Measurements from ENCODE around the gene HMCN1.

Gene HMCN1

DNA sequence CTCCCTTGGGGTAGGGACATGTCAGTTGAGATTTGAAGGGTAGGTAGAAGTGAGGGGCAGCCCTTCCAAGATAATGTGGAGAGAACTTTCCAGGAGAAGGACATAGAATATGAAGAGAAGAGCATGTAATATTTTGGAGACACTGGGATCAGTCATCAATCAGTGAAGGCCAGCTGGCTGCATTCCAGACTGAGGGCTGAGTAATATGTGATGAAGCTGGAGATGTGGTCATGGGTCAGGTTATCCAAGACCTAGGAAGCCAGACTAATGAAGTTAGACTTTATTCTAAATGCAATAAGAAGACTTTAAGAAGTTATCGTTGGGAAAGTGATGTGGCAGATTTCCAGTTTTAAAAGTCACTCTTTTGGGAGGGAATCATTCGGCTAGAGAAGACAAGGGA, 262.0 kb downstream of the HMCN1 start:
- in situ Hi-C loops (cut with MboI; ENCODE audit: low sequenced_read_pairs, unreplicated experiment) = no loop called here
- TF ChIP-seq, protein P1, sequence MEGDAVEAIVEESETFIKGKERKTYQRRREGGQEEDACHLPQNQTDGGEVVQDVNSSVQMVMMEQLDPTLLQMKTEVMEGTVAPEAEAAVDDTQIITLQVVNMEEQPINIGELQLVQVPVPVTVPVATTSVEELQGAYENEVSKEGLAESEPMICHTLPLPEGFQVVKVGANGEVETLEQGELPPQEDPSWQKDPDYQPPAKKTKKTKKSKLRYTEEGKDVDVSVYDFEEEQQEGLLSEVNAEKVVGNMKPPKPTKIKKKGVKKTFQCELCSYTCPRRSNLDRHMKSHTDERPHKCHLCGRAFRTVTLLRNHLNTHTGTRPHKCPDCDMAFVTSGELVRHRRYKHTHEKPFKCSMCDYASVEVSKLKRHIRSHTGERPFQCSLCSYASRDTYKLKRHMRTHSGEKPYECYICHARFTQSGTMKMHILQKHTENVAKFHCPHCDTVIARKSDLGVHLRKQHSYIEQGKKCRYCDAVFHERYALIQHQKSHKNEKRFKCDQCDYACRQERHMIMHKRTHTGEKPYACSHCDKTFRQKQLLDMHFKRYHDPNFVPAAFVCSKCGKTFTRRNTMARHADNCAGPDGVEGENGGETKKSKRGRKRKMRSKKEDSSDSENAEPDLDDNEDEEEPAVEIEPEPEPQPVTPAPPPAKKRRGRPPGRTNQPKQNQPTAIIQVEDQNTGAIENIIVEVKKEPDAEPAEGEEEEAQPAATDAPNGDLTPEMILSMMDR (IDR thresholded peaks at IDR 0.05; ENCODE audit: borderline replicate concordance, control extremely low read depth, extremely low read depth, insufficient read depth, missing control alignments) = no peak

DNA sequence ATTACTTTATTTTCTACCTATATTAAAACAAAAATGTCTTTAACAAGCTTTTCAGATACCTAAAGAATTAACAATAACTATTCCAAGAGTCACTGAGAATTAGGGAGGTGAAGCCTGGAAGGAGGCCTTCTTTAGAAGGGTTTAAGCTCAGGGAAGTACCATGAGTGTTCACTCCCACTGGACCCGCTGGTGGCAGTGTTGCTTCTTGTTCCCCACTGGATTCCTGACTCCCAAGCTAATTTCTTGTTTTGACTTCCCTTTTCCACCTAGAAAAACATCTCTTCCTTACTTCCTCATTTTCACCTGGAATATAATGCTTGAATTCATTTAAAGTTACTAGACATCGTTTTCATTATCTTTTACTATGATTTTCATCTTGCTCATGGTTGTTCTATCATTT, 264.2 kb downstream of the HMCN1 start:
- no peak for DNase-seq (ENCODE audit: low spot score)
- in situ Hi-C loops (cut with MboI; ENCODE audit: low sequenced_read_pairs, unreplicated experiment) = no loop called here
- TF ChIP-seq, protein P1 (IDR thresholded peaks at IDR 0.05; ENCODE audit: borderline replicate concordance, control extremely low read depth, extremely low read depth, insufficient read depth, missing control alignments) = no peak

More for the DNA sequence above, 262.0 kb downstream of the HMCN1 start:
- no peak for DNase-seq (ENCODE audit: low spot score)

DNA sequence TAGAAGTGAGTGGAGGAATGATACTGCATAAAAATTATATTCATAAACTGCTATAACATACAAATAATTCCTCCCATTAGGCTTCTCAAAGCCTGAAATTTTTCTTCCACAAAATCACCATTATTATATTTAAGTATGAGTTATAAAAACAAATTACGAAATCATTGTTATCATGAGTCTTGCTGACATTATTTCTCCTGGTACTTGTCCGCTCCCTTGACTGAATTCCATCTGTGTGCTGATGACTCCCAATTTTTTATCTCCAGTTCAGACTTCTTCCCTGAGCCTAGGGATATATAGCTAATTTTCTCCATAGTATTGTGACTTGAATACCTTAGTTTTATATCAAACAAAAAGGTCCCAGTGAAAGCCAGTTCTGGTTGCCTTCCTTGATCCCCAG, 268.2 kb downstream of the HMCN1 start:
- DNase-seq (ENCODE audit: low spot score) = no peak
- TF ChIP-seq, protein P1 (IDR thresholded peaks at IDR 0.05; ENCODE audit: borderline replicate concordance, control extremely low read depth, extremely low read depth, insufficient read depth, missing control alignments) = no peak
- in situ Hi-C loops (cut with MboI; ENCODE audit: low sequenced_read_pairs, unreplicated experiment) = no loop called here

DNA sequence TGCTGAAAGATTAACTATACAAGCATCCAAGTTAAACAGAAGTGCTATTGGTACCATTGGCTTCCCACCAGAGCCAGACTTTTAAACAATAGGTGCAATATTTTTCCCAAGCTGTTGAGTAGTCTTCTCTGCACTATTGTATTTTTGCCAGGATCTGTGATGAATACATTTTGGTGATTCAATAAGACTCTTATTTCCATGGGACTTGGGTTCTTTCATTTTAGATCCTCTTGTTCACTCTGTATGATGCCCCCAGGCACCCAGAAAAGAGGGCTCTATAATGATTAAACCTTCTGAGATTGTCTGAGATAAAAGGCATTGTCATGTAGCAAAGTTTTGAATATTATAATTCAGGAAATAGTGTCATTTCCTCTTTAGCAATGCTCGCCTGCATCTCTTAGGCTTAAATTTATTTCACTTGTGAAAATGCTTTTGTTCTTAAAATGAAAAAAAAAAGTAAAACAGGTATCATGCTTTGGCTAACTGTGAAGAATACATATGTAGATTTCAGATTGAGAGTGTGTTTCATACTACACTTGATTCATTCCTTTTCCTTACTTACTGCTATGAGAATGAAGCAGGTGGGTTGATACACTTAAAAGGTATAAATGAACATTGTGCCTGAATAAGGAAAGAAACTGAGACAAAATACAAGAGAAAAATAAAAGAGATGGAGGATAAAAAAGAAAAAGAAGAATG, 275.0 kb downstream of the HMCN1 start:
- TF ChIP-seq, protein P1 (IDR thresholded peaks at IDR 0.05; ENCODE audit: borderline replicate concordance, control extremely low read depth, extremely low read depth, insufficient read depth, missing control alignments) = no peak
- in situ Hi-C loops (cut with MboI; ENCODE audit: low sequenced_read_pairs, unreplicated experiment) = no loop called here
- no peak for DNase-seq (ENCODE audit: low spot score)

DNA sequence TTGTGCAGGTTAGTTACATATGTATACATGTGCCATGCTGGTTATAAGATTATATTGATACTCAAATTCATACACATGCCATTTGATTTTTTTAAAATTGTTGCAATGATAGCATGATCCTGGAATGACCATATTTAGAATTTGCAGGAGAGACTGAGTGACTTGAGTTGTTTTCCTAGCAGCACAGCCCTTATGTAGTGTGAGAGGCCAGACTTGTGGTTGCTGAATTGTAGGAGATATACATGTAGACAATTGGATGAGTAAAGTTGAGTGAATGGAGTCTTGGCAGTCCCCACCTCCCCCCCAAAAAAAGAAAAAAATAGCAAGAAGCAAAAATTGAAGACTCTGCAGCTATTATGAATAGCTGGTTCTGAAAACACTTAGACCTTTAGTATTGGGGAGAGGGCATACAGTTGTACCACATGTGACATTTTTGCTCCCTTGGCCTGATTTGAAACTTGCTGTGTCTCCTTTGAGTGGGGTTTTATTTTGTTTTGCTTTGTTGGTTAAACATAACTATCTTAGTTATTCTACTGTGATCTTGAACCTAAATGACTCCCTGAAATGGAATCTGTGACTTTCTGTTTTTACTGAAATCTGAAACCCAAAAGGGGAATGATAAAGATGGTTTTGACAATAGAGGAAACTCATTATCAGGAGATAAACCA, 280.3 kb downstream of the HMCN1 start:
- in situ Hi-C loops (cut with MboI; ENCODE audit: low sequenced_read_pairs, unreplicated experiment) = no loop called here
- DNase-seq (ENCODE audit: low spot score) = no peak
- TF ChIP-seq, protein P1 (IDR thresholded peaks at IDR 0.05; ENCODE audit: borderline replicate concordance, control extremely low read depth, extremely low read depth, insufficient read depth, missing control alignments) = no peak

DNA sequence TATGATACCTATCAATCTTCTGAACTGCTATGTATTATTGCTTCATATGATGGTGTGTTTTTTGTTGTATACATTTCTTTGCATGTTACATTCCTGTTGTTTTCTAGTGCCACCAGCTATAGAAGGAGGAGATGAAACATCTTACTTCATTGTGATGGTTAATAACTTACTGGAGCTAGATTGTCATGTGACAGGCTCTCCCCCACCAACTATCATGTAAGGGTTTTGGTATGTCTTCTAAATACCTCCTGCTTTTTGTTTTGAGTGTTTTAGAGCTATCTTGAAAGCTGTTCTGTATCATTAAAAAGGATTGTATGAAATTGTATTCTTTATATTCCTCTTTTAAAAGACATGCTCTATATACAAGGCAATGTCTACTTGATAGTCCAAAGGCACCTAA, 282.7 kb downstream of the HMCN1 start:
- no peak for DNase-seq (ENCODE audit: low spot score)
- TF ChIP-seq, protein P1 (IDR thresholded peaks at IDR 0.05; ENCODE audit: borderline replicate concordance, control extremely low read depth, extremely low read depth, insufficient read depth, missing control alignments) = no peak
- in situ Hi-C loops (cut with MboI; ENCODE audit: low sequenced_read_pairs, unreplicated experiment) = no loop called here
